ENCODE results near the gene TMEM220.

TMEM220 gene

DNA sequence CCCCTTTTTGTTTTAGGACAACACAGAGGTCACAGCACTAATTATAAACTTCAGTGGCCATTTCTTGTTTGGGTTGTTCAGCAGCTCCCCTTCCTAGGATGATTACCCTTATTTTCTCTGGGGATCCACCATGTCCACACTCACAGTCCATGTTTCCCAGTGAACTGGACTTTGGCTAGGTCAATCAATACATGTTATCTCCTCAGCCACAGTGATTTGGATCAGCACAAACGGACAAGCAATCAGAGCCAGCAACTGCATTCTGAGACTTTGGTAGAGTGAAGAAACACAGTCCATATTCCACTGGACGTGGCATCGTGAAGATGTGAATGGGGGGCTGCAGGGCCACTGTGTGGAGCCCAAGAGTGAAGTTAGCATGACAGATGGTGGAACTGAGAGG is 4.6 kb downstream of the TMEM220 start:
- DNase-seq (ENCODE audit: low read depth, low spot score) = no peak
- no peak overlapping the region for H3K4me3 ChIP-seq (ENCODE audit: low read depth, low read length)
- in situ Hi-C loops (cut with HindIII; ENCODE audit: low sequenced_read_pairs) = no loop called here
- no peak for TF ChIP-seq CTCF (IDR thresholded peaks at IDR 0.05; ENCODE audit: low read depth, low read length)

DNA sequence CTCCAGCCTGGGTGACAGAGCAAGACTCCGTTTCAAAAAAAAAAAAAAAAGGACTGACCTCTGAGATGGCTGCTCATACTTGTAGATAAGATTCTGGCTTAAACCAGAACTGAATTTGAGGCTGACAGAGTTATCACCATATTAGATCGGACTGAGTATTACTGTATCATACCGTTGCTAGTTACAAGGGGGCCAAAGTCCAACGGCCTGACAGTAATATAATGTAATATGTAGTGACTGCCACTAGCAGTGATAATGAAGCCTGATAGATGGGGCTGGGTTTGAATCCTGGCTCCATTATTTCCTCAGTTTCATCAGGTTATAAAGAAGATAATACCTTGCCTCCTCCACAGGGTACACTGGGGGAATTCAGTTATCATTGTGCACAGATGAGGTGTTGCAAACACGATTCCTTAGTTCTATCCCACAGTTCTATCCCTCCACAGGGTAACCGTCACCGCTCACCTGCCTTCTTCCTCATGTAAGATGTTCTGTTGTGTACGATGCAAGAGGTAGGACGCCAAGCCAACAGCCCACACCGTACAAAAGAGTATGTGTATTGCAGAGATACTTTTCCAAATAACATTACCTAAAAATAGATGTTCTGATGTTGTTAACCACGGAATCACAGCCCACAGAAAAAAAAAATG is 5.2 kb downstream of the TMEM220 start:
- no peak for TF ChIP-seq CTCF (IDR thresholded peaks at IDR 0.05; ENCODE audit: low read depth, low read length)
- no peak for DNase-seq (ENCODE audit: low read depth, low spot score)
- no peak overlapping the region for H3K4me3 ChIP-seq (ENCODE audit: low read depth, low read length)
- in situ Hi-C loops (cut with HindIII; ENCODE audit: low sequenced_read_pairs) = no loop called here

GRCh38 chr17:10718547-10718946 is 11.3 kb downstream of the TMEM220 start:
- no peak for TF ChIP-seq CTCF (IDR thresholded peaks at IDR 0.05; ENCODE audit: low read depth, low read length)
- DNase-seq (ENCODE audit: low read depth, low spot score) = no peak
- in situ Hi-C loops (cut with HindIII; ENCODE audit: low sequenced_read_pairs) = no loop called here
- H3K4me3 ChIP-seq (ENCODE audit: low read depth, low read length) = no peak overlapping the region

- no peak for DNase-seq (ENCODE audit: low read depth, low spot score)
- no peak overlapping the region for H3K4me3 ChIP-seq (ENCODE audit: low read depth, low read length)
- TF ChIP-seq CTCF (IDR thresholded peaks at IDR 0.05; ENCODE audit: low read depth, low read length) = no peak
- in situ Hi-C loops (cut with HindIII; ENCODE audit: low sequenced_read_pairs) = no loop called here
Observed at GRCh38 chr17:10716218-10716617, 13.6 kb downstream of the TMEM220 start.

GRCh38 chr17:10713318-10713717 is 16.5 kb downstream of the TMEM220 start:
- no peak overlapping the region for H3K4me3 ChIP-seq (ENCODE audit: low read depth, low read length)
- in situ Hi-C loops (cut with HindIII; ENCODE audit: low sequenced_read_pairs) = no loop called here
- DNase-seq (ENCODE audit: low read depth, low spot score) = no peak
- no peak for TF ChIP-seq CTCF (IDR thresholded peaks at IDR 0.05; ENCODE audit: low read depth, low read length)

- in situ Hi-C loops (cut with HindIII; ENCODE audit: low sequenced_read_pairs) = no loop called here
Observed at GRCh38 chr17:10705727-10706126, 24.1 kb downstream of the TMEM220 start.

More at GRCh38 chr17:10705727-10706126, 24.1 kb downstream of the TMEM220 start:
- TF ChIP-seq CTCF (IDR thresholded peaks at IDR 0.05; ENCODE audit: low read depth, low read length) = no peak
- DNase-seq (ENCODE audit: low read depth, low spot score) = no peak
- H3K4me3 ChIP-seq (ENCODE audit: low read depth, low read length) = no peak overlapping the region

All from astrocyte of the spinal cord (primary cell).